Measurements from ENCODE around the gene KRTAP5-3.

Gene KRTAP5-3

DNA sequence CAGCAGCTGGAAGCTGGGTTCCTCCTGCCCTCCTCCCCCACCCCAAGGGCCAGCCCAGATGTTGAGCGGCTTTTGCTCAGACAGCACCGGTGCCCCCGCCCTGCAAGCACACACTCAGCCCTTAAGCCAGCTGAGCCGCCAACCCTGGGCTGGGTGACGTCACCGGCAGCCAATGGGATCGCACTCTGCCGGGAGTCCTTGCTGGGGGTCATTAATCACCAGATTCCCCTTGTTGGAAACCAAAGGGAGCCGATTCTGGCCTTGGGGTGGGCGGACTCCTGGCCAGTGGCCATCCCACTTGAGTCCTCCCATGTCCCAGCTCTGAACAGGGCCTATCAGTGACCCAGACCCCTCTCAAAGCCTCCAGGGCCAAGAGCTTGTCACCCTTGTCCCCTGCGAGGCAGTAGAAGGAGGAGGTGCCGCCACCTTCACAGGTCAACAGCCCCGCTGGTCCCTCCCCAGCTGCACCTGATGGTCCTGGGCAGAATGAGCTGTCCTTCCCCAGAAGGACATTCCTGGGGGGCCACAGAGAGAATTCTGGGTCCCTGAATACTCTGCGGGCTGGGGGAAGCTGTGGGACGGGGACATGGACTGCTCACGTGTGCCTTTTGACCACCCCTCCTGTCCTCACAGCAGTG lies 43.6 kb downstream of the KRTAP5-3 start:
- DNase-seq = peak; percentile 63

- DNase-seq = no peak
Measured at GRCh38 chr11:1563697-1564534, 44.3 kb downstream of the KRTAP5-3 start.

- no peak for DNase-seq
Measured at GRCh38 chr11:1563149-1563638, 45.1 kb downstream of the KRTAP5-3 start.

- no peak for DNase-seq
Measured at GRCh38 chr11:1562469-1563148, 45.7 kb downstream of the KRTAP5-3 start.

DNA sequence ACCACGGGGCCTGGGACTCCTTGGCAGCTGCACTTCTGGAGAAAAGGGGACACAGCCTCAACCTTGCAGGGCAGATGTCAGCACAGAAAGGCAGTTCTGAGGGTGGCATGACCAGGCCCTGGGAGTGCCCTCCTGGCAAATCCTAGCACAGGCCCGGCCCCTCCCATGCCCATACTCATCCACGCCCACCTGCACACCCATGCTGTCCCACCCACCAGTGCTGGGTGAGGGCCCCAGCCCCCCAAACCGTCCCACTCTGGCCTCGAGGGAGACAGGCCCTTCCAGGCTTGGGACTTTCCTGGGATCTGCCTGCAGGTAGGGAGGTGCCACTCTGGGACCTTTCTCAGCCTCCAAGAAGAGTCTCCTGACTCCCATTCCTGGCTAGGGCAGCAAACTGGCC lies 46.3 kb downstream of the KRTAP5-3 start:
- DNase-seq = no peak

DNA sequence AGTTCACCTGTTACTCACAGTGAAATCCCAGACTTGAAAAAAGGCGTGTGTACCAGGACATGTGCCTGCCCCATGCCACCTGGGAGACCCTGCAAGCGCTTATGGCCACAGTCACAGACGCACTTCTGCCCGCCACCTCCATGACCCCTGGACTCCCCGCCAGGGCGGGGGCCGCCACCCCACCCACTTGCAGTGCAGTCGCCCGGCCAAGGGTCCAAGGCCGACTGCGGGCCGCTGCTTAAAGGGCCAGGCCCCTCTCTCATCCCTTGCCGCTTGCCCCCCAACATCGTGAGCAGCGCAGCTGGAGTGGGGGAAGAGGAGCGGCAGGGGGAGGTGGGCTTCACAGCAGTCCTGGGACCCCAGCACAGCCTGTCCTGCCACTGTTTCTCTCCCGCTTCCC lies 47.0 kb downstream of the KRTAP5-3 start:
- DNase-seq = no peak

DNA sequence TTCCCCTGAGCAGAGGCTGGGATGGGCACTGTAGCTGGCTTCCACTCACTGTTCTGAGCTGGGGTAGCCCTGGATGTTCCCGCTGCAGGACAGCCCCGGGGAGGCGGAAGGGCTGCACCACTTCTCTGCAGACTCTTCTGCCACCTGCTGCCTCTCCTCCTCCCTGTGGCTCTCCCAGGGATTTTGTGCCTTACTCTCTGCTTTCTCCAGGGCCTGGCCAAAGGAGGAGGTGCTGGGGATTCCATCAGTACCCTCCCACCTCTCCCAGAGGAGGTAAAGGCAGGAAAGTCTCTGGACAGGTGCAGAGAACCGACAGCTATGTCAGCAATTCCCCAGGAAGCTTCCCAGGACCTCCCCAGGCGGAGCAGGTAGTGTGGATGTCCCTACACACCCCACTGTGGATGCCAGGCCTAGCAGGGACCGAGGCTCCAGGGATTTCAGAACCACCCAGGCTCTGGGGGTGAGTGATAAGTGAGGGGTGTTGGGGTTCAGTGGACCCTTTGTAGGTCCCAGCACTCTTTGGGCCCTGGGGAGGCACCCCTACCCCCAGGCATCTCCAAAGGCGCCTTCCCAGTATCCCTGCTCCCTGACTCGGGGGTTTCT lies 47.5 kb downstream of the KRTAP5-3 start:
- no peak for DNase-seq

DNA sequence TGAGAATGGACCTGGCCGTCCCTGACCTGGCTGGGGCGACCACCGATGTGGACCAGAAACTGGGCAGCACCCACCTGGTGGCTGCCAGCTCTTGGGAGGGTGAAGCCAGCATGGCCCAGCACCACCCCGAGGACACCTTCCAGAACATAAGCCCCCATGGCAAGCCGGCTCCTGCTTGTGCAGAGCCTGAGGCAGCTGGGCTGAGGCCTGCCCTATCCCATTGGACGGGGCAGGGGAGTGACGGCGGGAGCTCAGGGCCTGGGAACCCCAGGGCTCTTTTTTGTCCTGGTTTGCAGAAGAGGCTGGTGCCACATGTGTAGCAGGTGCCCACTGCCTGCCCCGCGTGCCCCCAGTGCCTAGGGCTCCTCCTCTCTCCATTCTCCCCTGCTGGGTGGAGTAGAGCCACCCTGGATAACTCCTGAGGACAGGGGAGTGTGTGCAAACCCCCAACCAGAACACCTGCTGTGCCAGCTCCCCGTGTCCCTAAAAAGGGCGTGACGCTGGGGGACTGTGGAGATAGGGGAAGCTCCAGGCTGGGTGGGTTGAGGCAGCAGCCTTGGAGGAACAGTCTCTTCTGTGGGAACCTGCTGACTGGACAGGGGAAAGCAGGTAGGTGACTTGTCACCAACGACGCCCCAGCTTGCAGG lies 48.1 kb downstream of the KRTAP5-3 start:
- no peak for DNase-seq

DNA sequence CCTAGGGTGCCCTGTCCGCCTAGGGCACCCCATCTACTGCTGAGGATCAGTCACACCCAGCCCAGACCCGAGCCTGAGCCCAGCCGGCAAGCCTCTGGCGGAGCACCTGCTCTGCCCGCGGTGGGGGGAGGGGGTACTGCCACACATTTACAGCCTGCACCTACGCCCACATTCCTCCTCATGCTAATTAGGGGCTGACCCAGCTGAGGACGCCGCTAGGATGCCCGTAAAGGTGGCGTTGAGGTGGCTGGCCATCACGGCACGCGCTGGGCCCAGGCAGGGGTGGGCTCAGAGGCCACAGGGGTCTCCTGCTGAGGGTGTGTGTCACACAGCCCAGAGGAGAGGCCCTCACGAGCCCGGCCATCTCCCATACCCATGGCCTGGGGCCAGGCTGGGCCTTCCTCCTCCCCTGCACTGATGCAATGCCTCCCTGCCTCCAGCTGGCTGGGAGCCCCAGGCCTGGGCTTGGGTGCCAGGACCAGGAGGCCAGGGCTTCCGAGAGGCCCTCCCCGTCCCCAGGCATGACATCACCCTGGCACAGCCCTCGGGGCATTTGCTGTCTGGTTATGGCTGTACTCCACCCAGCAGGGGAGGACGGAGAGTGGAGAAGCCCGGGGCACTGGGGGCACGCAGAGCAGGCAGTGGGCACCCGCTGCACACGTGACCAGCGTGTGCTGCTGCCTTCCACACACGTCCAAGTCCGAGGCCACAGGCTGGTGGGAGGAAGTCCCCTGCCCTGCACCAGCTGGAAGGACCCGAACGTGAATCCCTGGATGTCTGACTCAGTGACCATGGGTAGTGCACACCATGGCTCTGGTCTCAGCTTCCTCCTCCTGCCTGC lies 48.9 kb downstream of the KRTAP5-3 start:
- peak; percentile 56 for DNase-seq

GRCh38 chr11:1558775-1559110 lies 49.5 kb downstream of the KRTAP5-3 start:
- peak; percentile 47 for DNase-seq

DNA sequence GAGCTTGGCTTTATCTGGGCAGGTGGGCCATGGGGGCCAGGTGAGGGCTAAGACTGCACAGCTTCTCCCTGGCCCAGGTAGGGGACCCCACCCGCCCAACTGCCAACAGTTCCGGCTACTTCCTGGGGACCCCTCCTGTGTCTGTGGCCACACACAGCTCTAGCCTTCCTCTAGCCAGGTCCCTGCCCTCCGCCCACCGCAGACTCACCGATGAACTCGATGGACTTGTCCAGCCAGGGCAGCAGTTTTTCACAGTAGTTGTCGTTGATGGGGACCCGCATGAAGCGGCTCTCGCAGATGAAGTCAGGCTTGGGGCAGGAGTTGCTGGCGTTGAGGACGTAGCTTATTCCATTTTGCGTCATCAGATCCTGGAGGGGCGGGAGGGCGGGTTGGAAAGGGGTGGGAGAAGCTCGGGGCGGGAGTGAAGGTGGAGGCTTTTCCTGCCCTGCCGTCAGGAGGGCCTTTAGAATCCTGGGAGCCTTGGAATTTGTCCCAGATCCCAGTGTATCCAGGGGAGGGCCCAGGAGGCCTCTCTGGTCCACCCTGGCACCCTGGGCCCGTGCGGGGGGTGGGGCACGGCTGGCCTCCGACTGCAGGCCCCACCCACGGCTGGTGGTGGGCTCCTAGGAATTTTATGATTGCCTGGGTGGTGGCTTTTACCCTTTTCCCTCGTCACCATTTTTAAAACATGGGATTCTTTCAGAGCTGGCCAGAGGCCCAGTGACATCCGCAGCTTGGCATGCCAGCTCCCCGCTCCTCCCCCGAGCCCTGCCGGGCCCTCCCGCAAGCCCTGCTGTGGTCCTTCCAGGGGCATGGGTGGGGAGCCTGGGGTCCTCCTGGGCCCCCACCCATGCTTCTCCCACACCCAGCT lies 50.1 kb downstream of the KRTAP5-3 start:
- peak; percentile 37 for DNase-seq
